C4-2B (cell line): ENCODE results near the gene C14orf93.

Source experiments
- H3K27ac ChIP-seq: fragments of 450-650 bp; 2 replicates; pipeline ENCODE4 v1.5.1; 2017
- ZFX ChIP-seq: fragments of 450-650 bp; IDR thresholded peaks from 2 replicates; pipeline ENCODE4 v1.6.1; 2017
- TF ChIP-seq, protein P1 (sequence below): fragments of 450-650 bp; conservative IDR thresholded peaks from 2 replicates; pipeline ENCODE4 v1.5.1; 2017; ENCODE audit warnings: mild to moderate bottlenecking

Gene C14orf93

GRCh38 chr14:22945642-22946041 is 64.3 kb downstream of the C14orf93 start:
- no peak for TF ChIP-seq ZFX
- TF ChIP-seq, protein P1, sequence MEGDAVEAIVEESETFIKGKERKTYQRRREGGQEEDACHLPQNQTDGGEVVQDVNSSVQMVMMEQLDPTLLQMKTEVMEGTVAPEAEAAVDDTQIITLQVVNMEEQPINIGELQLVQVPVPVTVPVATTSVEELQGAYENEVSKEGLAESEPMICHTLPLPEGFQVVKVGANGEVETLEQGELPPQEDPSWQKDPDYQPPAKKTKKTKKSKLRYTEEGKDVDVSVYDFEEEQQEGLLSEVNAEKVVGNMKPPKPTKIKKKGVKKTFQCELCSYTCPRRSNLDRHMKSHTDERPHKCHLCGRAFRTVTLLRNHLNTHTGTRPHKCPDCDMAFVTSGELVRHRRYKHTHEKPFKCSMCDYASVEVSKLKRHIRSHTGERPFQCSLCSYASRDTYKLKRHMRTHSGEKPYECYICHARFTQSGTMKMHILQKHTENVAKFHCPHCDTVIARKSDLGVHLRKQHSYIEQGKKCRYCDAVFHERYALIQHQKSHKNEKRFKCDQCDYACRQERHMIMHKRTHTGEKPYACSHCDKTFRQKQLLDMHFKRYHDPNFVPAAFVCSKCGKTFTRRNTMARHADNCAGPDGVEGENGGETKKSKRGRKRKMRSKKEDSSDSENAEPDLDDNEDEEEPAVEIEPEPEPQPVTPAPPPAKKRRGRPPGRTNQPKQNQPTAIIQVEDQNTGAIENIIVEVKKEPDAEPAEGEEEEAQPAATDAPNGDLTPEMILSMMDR: no peak

DNA sequence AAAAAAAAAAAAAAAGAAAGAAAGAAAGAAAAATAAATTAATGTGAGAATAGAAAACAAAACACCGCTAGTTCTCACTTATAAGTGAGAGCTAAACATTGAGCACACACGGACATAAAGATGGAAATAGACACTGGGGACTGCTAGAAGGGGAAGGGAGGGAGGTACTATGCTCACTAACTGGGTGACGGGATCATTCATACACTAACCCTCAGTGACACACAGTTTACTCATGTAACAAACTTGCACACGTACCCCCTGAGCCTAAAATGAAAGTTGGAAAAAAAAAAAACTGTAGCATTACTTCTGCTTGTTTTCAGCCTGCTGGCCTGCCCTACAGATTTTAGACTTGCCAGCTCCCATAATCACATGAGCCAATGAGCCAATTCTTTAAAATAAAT is 70.3 kb downstream of the C14orf93 start:
- no peak overlapping the region for H3K27ac ChIP-seq
- TF ChIP-seq, protein P1: no peak
- no peak for TF ChIP-seq ZFX

More at GRCh38 chr14:22945642-22946041, 64.3 kb downstream of the C14orf93 start:
- H3K27ac ChIP-seq: no peak overlapping the region
